CD14-positive monocyte (primary cell): ENCODE data around the gene PHETA2. TPM values are rescaled to one million over a fixed set of nuclear protein-coding genes. Genes with fewer than 3 reads are reported as not detected.

Experiments used
- DNase-seq, 3 donors: peaks; one replicate each; pipeline ENCODE4 v3.0.0-alpha.2; 2011 to 2022
- H2AFZ ChIP-seq: 2 replicates; pipeline ENCODE4 v1.6.0; 2012; ENCODE audit warnings: mild to moderate bottlenecking, low read depth, low read length, inconsistent platforms; ENCODE audit not compliant: insufficient read depth, poor library complexity, severe bottlenecking
- H3K27ac ChIP-seq, 2 donors: 1 replicate in 1 of 2; 2 replicates in 1 of 2; pipeline ENCODE4 v1.5.1; 2012 to 2013; ENCODE audit warnings: low read length in 2 of 2, control low read depth in 1 of 2, inconsistent platforms in 1 of 2, low read depth in 1 of 2, mild to moderate bottlenecking in 1 of 2
- H3K27me3 ChIP-seq, 2 donors: one replicate each; pipeline versions ENCODE4 v1.6.0 to v1.6.1; 2011 to 2013; ENCODE audit warnings: low read length in 2 of 2; ENCODE audit not compliant: control insufficient read depth in 2 of 2, insufficient read depth in 2 of 2
- H3K36me3 ChIP-seq, 2 donors: replicated peaks in 1 of 2; 1 replicate in 1 of 2; 2 replicates in 1 of 2; pipeline versions ENCODE4 v1.5.1 to v1.6.1; 2012 to 2013; ENCODE audit warnings: low read length in 2 of 2, control low read depth in 1 of 2, inconsistent platforms in 1 of 2, mild to moderate bottlenecking in 1 of 2; ENCODE audit not compliant: insufficient read depth in 2 of 2, control insufficient read depth in 1 of 2
- H3K4me1 ChIP-seq, 2 donors: 1 replicate in 1 of 2; 2 replicates in 1 of 2; pipeline versions ENCODE4 v1.5.1 to v1.6.1; 2012 to 2013; ENCODE audit warnings: low read length in 2 of 2, control low read depth in 1 of 2, inconsistent platforms in 1 of 2, mild to moderate bottlenecking in 1 of 2, moderate library complexity in 1 of 2; ENCODE audit not compliant: insufficient read depth in 2 of 2, control insufficient read depth in 1 of 2
- H3K4me2 ChIP-seq: replicated peaks from 2 replicates; pipeline ENCODE3; 2012; ENCODE audit warnings: low read length, moderate library complexity, mild to moderate bottlenecking; ENCODE audit not compliant: poor library complexity, severe bottlenecking; ENCODE audit errors: extremely low read depth
- H3K4me3 ChIP-seq, 3 experiments: fragments of 200-600 bp in 1 of 3; sonication (generic) in 1 of 3; replicated peaks in 1 of 3; 1 replicate in 2 of 3; 2 replicates in 1 of 3; pipeline ENCODE4 v1.5.1; 2011 to 2013; ENCODE audit warnings: low read length in 3 of 3, mild to moderate bottlenecking in 3 of 3, control low read depth in 2 of 3, low read depth in 2 of 3, inconsistent platforms in 1 of 3, moderate library complexity in 1 of 3
- H3K79me2 ChIP-seq: 2 replicates; pipeline ENCODE4 v1.6.0; 2012; ENCODE audit warnings: mild to moderate bottlenecking, control low read depth, inconsistent platforms, low read length, moderate library complexity; ENCODE audit not compliant: insufficient read depth
- H3K9ac ChIP-seq: 2 replicates; pipeline ENCODE4 v1.6.0; 2017; ENCODE audit warnings: low read length, mild to moderate bottlenecking; ENCODE audit not compliant: insufficient read depth, poor library complexity, severe bottlenecking
- H3K9me3 ChIP-seq, 2 donors: replicated peaks in 1 of 2; 1 replicate in 1 of 2; 2 replicates in 1 of 2; pipeline versions ENCODE4 v1.5.1 to v1.6.1; 2012 to 2013; ENCODE audit warnings: low read length in 2 of 2, control low read depth in 1 of 2; ENCODE audit not compliant: control insufficient read depth in 1 of 2, insufficient read depth in 1 of 2
- H4K20me1 ChIP-seq: 2 replicates; pipeline ENCODE4 v1.6.0; 2012; ENCODE audit warnings: mild to moderate bottlenecking, low read length, control low read depth, moderate library complexity; ENCODE audit not compliant: insufficient read depth
- H3K27ac Mint-ChIP-seq, 7 donors: one replicate each; pipeline ENCODE4 v1.8.0; 2020; ENCODE audit warnings: mild to moderate bottlenecking in 7 of 7, mixed read lengths in 7 of 7, moderate library complexity in 6 of 7, inconsistent platforms in 2 of 7
- H3K27me3 Mint-ChIP-seq, 3 donors: one replicate each; pipeline ENCODE4 v1.8.0; 2021 to 2022; ENCODE audit warnings: low read depth in 3 of 3, mild to moderate bottlenecking in 3 of 3, mixed read lengths in 3 of 3, moderate library complexity in 3 of 3, inconsistent platforms in 1 of 3
- H3K36me3 Mint-ChIP-seq, 2 donors: one replicate each; pipeline ENCODE4 v1.8.0; 2020; ENCODE audit warnings: mixed read lengths in 2 of 2, inconsistent platforms in 1 of 2, mild to moderate bottlenecking in 1 of 2
- H3K4me1 Mint-ChIP-seq: one replicate; pipeline ENCODE4 v1.8.0; 2020; ENCODE audit warnings: mild to moderate bottlenecking, mixed read lengths
- H3K4me3 Mint-ChIP-seq, 2 donors: one replicate each; pipeline ENCODE4 v1.8.0; 2020; ENCODE audit warnings: mild to moderate bottlenecking in 2 of 2, mixed read lengths in 2 of 2, moderate library complexity in 1 of 2
- H3K9me3 Mint-ChIP-seq, 7 donors: one replicate each; pipeline ENCODE4 v1.8.0; 2020 to 2022; ENCODE audit warnings: mixed read lengths in 7 of 7, mild to moderate bottlenecking in 6 of 7, moderate library complexity in 6 of 7, inconsistent platforms in 2 of 7
- CTCF ChIP-seq: fragments of 200-600 bp; IDR thresholded peaks from one replicate; pipeline ENCODE4 v1.8.0; 2022; ENCODE audit warnings: antibody characterized with exemption, mild to moderate bottlenecking
- WGBS: methylation state at CpG from one replicate; pipeline ENCODE4 v1.1.5; 2013; ENCODE audit warnings: missing lambda C conversion rate; ENCODE audit not compliant: insufficient coverage; 5-methylcytosine and 5-hydroxymethylcytosine counted together
- intact Hi-C, 2 donors: fragments of 100-400 bp; cut with micrococcal nuclease; formaldehyde crosslinking; loops; one replicate each; pipeline versions ENCODE4 v1.15.0 to v1.15.1; 2023
- polyA plus RNA-seq, 3 donors: library from polyadenylated mRNA; depleted of rRNA in 1 of 3; unstranded in 2 of 3; stranded (reverse) in 1 of 3; fragments of 300-500 nt in 2 of 3; fragments of >200 nt in 1 of 3; fragmentation: Illumina TruSeq in 2 of 3; gene quantifications; 1 replicate in 2 of 3; 2 replicates in 1 of 3; pipeline ENCODE4 v1.2.3, GENCODE V29; 2012 to 2021

Gene PHETA2
- polyA plus RNA-seq, 3 donors = 2.4 to 3.6 (median 3.3) TPM

- Mint-ChIP-seq H3K9me3 (peaks cover 0 to 6% (median 2%) of the 10 kb centered on the region in 7 donors), H3K4me1 (peaks cover 49% of the 10 kb centered on the region), H3K27me3 (peaks cover 0 to 2% (median 0%) of the 10 kb centered on the region in 3 donors), H3K36me3 (peaks cover 62 to 71% of the 10 kb centered on the region in 2 donors), H3K4me3 (no peak overlapping the region), H3K27ac (peak overlapping the region in 1 of 7 donors; percentile 20)
- DNase-seq = no peak
- intact Hi-C loops = no loop called here
- Histone ChIP-seq H3K27ac (peak overlapping the region; percentile 2 to 58), H3K4me1 (peaks cover 36 to 41% of the 10 kb centered on the region in 2 donors), H3K79me2 (peaks cover 59% of the 10 kb centered on the region), H4K20me1 (peaks cover 67% of the 10 kb centered on the region), H3K27me3 (no peaks in the 10 kb centered on the region), H3K4me3 (no peak overlapping the region), H3K9me3 (no peaks in the 10 kb centered on the region), H2AFZ (no peak overlapping the region), H3K4me2 (no peak overlapping the region), H3K9ac (no peak overlapping the region), H3K36me3 (peaks cover 62 to 70% of the 10 kb centered on the region in 2 donors)
- no peak for TF ChIP-seq CTCF
- 100% methylated on average over 8 of the region's 10 CpGs for WGBS
Observed at GRCh38 chr22:42066937-42067336, 7.1 kb upstream of the PHETA2 start.

DNA sequence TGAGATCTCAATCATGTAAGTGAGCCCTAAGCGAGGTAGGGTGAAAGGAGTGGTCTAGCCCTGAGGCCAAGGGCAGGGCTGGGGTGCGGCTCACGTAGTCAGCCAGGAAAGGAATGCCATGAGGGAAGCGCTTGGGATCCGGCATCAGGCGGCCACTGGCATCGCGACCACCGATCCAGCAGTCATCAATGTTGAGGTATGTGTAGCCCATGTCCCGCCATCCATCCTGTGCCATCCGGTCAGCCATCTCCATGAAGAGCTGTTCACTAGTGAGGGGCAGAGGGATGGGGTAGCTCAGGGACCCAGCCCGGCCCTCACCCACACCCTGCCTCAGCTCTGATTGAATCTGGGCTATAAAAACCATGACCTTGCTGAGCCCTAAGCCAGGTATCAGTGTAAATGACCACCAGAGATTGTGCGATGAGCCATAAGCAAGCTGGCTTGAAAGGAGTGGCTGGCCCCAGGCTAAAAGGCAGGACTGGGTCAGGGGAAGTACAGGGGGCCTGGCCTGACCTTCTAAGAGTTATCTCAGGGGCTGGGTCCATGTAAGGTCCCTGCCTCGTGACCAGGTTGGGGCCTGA, 6.3 kb upstream of the PHETA2 start:
- peaks cover 57% of the 10 kb centered on the region for H3K79me2 ChIP-seq
- peaks cover 0 to 2% (median 0%) of the 10 kb centered on the region in 3 donors for H3K27me3 Mint-ChIP-seq

More for the DNA sequence above, 6.3 kb upstream of the PHETA2 start:
- intact Hi-C loops = no loop called here
- Mint-ChIP-seq H3K4me3 (no peak overlapping the region), H3K27ac (peak overlapping the region in 4 of 7 donors; percentile 13 to 58 (median 42)), H3K9me3 (peaks cover 0 to 5% (median 1%) of the 10 kb centered on the region in 7 donors), H3K4me1 (peaks cover 53% of the 10 kb centered on the region), H3K36me3 (peaks cover 54 to 62% of the 10 kb centered on the region in 2 donors)
- DNase-seq = no peak
- Histone ChIP-seq H3K36me3 (peaks cover 54 to 62% of the 10 kb centered on the region in 2 donors), H3K27ac (peak overlapping the region in 1 of 2 donors; percentile 58), H3K9ac (no peak overlapping the region), H3K27me3 (no peaks in the 10 kb centered on the region), H3K4me1 (peaks cover 36 to 49% of the 10 kb centered on the region in 2 donors), H4K20me1 (peaks cover 60% of the 10 kb centered on the region), H3K4me2 (no peak overlapping the region), H3K4me3 (no peak overlapping the region), H3K9me3 (no peaks in the 10 kb centered on the region), H2AFZ (no peak overlapping the region)
- WGBS = 89% methylated on average over 14 of the region's 14 CpGs
- no peak for TF ChIP-seq CTCF
